ENCODE data around the gene CT47B1. TPM values are rescaled to one million over a fixed set of nuclear protein-coding genes. Genes with fewer than 3 reads are reported as not detected.
"Not testable (repeated sequence)": the region's sequence is repeated elsewhere in the genome, so short reads cannot be mapped to it uniquely, and the experiment has no call there.

CT47B1 gene
- not detected in 2 replicates for total RNA-seq (2014; rRNA removed; shearing (Covaris generic); ENCODE audit: low replicate concordance)

GRCh38 chrX:120875766-120876165 lies at the start of gene CT47B1:
Gene CT47B1, minus strand, starts transcription at chrX:120875866. Its CDS starts 196 bp downstream, at chrX:120875670.
- not testable (repeated sequence) for H3K27me3 ChIP-seq, DNase-seq, H3K36me3 ChIP-seq, H3K4me3 ChIP-seq, H3K9me3 ChIP-seq

- Histone ChIP-seq H3K4me3 (no peak overlapping the region), H3K27me3 (no peaks in the 10 kb centered on the region), H3K9me3 (no peaks in the 10 kb centered on the region), H3K36me3 (no peaks in the 10 kb centered on the region)
- DNase-seq = no peak
These were observed 748 bp downstream of the CT47B1 start for GRCh38 chrX:120874678-120875557.

- Histone ChIP-seq H3K27me3 (no peaks in the 10 kb centered on the region), H3K36me3 (no peaks in the 10 kb centered on the region), H3K9me3 (no peaks in the 10 kb centered on the region), H3K4me3 (no peak overlapping the region)
- no peak for DNase-seq
These were observed 18.4 kb downstream of the CT47B1 start for GRCh38 chrX:120857240-120857639.

GRCh38 chrX:120840827-120841226 lies 34.8 kb downstream of the CT47B1 start:
- Histone ChIP-seq H3K27me3 (no peaks in the 10 kb centered on the region), H3K9me3 (no peaks in the 10 kb centered on the region), H3K36me3 (no peaks in the 10 kb centered on the region), H3K4me3 (no peak overlapping the region)
- no peak for DNase-seq

GRCh38 chrX:120839491-120839890 lies 36.2 kb downstream of the CT47B1 start:
- H3K36me3 ChIP-seq = no peaks in the 10 kb centered on the region
- no peak overlapping the region for H3K4me3 ChIP-seq
- no peaks in the 10 kb centered on the region for H3K27me3 ChIP-seq
- no peak for DNase-seq
- no peaks in the 10 kb centered on the region for H3K9me3 ChIP-seq

- H3K9me3 ChIP-seq, H3K4me3 ChIP-seq, H3K36me3 ChIP-seq, DNase-seq, H3K27me3 ChIP-seq: not testable (repeated sequence)
These were observed 48.5 kb downstream of the CT47B1 start for GRCh38 chrX:120827213-120827612.

- Histone ChIP-seq H3K4me3 (no peak overlapping the region), H3K27me3 (no peaks in the 10 kb centered on the region), H3K9me3 (no peaks in the 10 kb centered on the region), H3K36me3 (no peaks in the 10 kb centered on the region)
- no peak for DNase-seq
These were observed 50.5 kb downstream of the CT47B1 start for GRCh38 chrX:120825146-120825545.

GRCh38 chrX:120824021-120824420 lies 51.6 kb downstream of the CT47B1 start:
- DNase-seq = no peak
- no peaks in the 10 kb centered on the region for H3K27me3 ChIP-seq
- no peak overlapping the region for H3K4me3 ChIP-seq
- H3K36me3 ChIP-seq = no peaks in the 10 kb centered on the region
- H3K9me3 ChIP-seq = no peaks in the 10 kb centered on the region

- DNase-seq = no peak
These were observed 52.1 kb downstream of the CT47B1 start for GRCh38 chrX:120823556-120823955.

More at GRCh38 chrX:120823556-120823955, 52.1 kb downstream of the CT47B1 start:
- Histone ChIP-seq H3K36me3 (no peaks in the 10 kb centered on the region), H3K27me3 (no peaks in the 10 kb centered on the region), H3K4me3 (no peak overlapping the region), H3K9me3 (no peaks in the 10 kb centered on the region)

Other genes with a start within 250 kb of the CT47B1 start
- gene C1GALT1C1, start 245.8 kb downstream of the CT47B1 start, total RNA-seq (2014; rRNA removed; shearing (Covaris generic); ENCODE audit: low replicate concordance) = 22.1 and 31.5 TPM in 2 replicates
- gene CT47A11, start 61.3 kb upstream of the CT47B1 start, total RNA-seq (2014; rRNA removed; shearing (Covaris generic); ENCODE audit: low replicate concordance) = not detected in 2 replicates
- gene CT47A10, start 66.2 kb upstream of the CT47B1 start, total RNA-seq (2014; rRNA removed; shearing (Covaris generic); ENCODE audit: low replicate concordance) = not detected in 2 replicates
- gene CT47A9, start 71.0 kb upstream of the CT47B1 start, total RNA-seq (2014; rRNA removed; shearing (Covaris generic); ENCODE audit: low replicate concordance) = not detected in 2 replicates
- not detected in 2 replicates for gene CT47A8, start 75.9 kb upstream of the CT47B1 start, total RNA-seq (2014; rRNA removed; shearing (Covaris generic); ENCODE audit: low replicate concordance)
- not detected in 2 replicates for gene CT47A7, start 80.7 kb upstream of the CT47B1 start, total RNA-seq (2014; rRNA removed; shearing (Covaris generic); ENCODE audit: low replicate concordance)
- gene CT47A6, start 85.6 kb upstream of the CT47B1 start, total RNA-seq (2014; rRNA removed; shearing (Covaris generic); ENCODE audit: low replicate concordance) = not detected in 2 replicates
- gene CT47A5, start 90.5 kb upstream of the CT47B1 start, total RNA-seq (2014; rRNA removed; shearing (Covaris generic); ENCODE audit: low replicate concordance) = not detected in 2 replicates
- not detected in 2 replicates for gene CT47A4, start 95.3 kb upstream of the CT47B1 start, total RNA-seq (2014; rRNA removed; shearing (Covaris generic); ENCODE audit: low replicate concordance)
- gene CT47A3, start 100.2 kb upstream of the CT47B1 start, total RNA-seq (2014; rRNA removed; shearing (Covaris generic); ENCODE audit: low replicate concordance) = not detected in 2 replicates
- not detected in 2 replicates for gene CT47A2, start 105.1 kb upstream of the CT47B1 start, total RNA-seq (2014; rRNA removed; shearing (Covaris generic); ENCODE audit: low replicate concordance)
- gene CT47A1, start 109.9 kb upstream of the CT47B1 start, total RNA-seq (2014; rRNA removed; shearing (Covaris generic); ENCODE audit: low replicate concordance) = not detected in 2 replicates
- gene GLUD2, start 171.7 kb upstream of the CT47B1 start, total RNA-seq (2014; rRNA removed; shearing (Covaris generic); ENCODE audit: low replicate concordance) = 1.5 and 3.0 TPM in 2 replicates

All from MG63 (cell line).